GM23338 (cell line): ENCODE measurements around the gene MRPL20.
A peak's percentile ranks its signal among the peaks of the same experiment; 100 is the strongest.

ENCODE experiments used
- CREB1 ChIP-seq: fragments of 250-450 bp; sonication (Bioruptor Pico); IDR thresholded peaks from 2 replicates; pipeline ENCODE4 v1.5.0; 2020; ENCODE audit warnings: low read depth, mild to moderate bottlenecking, moderate library complexity
- EZH2 ChIP-seq: fragments of 200-600 bp; sonication (generic); IDR thresholded peaks from one replicate; pipeline ENCODE4 v1.8.0; 2017; ENCODE audit warnings: antibody characterized with exemption, mild to moderate bottlenecking, low read depth; ENCODE audit not compliant: unreplicated experiment
- EZH2phosphoT487 ChIP-seq: fragments of 200-600 bp; sonication (generic); IDR thresholded peaks from one replicate; pipeline ENCODE4 v1.8.1; 2018; ENCODE audit warnings: antibody characterized with exemption; ENCODE audit not compliant: unreplicated experiment
- NANOG ChIP-seq: IDR thresholded peaks from 2 replicates; pipeline ENCODE4 v1.6.1; 2016; ENCODE audit warnings: antibody characterized with exemption, borderline replicate concordance
- POLR2AphosphoS5 ChIP-seq: IDR thresholded peaks from 2 replicates; pipeline ENCODE4 v1.6.1; 2016; ENCODE audit warnings: antibody characterized with exemption, low read depth
- ZNF331 ChIP-seq: fragments of 250-450 bp; sonication (Bioruptor Pico); IDR thresholded peaks from 2 replicates; pipeline ENCODE4 v1.5.0; 2020; ENCODE audit warnings: low read depth, mild to moderate bottlenecking, moderate library complexity
- TF ChIP-seq, protein P1 (sequence below), 2 experiments: fragments of 200-600 bp in 1 of 2; sonication (generic) in 1 of 2; conservative IDR thresholded peaks; 2 replicates each; pipeline versions ENCODE4 v1.5.1 to v1.6.1; 2016 to 2017; ENCODE audit warnings: antibody characterized with exemption in 2 of 2, low read depth in 2 of 2, mild to moderate bottlenecking in 2 of 2, moderate library complexity in 1 of 2
- TF ChIP-seq, protein P2 (sequence below): fragments of 250-450 bp; sonication (Bioruptor Pico); IDR thresholded peaks from 2 replicates; pipeline ENCODE4 v1.5.0; 2020; ENCODE audit warnings: mild to moderate bottlenecking, moderate library complexity
- TF ChIP-seq, protein P3 (sequence below): IDR thresholded peaks from 2 replicates; pipeline ENCODE4 v1.6.1; 2016; ENCODE audit warnings: antibody characterized with exemption
- TF ChIP-seq, protein P4 (sequence below): IDR thresholded peaks from one replicate; pipeline ENCODE4 v1.6.1; 2018; ENCODE audit warnings: antibody characterized with exemption; ENCODE audit not compliant: unreplicated experiment

DNA sequence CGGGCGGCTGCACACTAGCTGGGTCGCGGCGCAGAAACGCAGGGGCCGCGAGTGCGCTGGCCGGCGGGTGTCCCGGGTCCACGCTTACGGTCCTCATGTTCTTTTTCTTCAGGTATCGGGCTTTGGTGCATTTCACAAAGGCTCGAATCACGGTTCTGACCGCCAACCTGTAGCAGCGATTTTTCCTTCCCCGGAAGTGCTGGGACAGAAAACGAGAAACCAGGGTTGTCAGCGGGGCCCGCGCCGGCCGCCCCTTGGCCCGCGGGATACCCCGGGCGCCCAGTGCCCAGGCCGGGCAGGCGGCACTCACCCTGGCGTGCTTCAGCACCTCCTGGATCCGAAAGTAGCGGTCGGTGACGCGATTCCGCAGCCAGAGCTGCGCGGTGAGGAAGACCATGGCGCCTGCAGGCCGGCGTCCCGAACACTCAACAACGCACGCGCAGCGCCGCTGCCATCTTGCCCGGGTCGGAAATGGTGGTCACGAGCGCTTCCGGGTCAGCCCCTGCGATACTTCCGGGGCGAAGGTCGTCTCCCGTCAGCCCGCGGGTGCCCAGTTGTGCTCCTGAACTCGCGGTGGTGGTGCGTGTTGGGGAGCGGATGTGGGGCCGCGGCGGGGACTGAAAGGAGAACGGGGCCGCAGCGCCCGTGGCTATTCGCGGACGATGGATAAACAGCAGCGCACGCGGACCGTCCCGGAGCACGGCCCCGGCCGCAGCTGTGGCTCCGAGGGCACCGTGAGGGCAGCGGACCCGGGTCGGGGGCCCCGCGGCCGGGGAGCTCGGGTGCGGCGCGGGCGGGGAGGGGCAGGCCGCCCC is at the start of gene MRPL20:
- TF ChIP-seq, protein P1, sequence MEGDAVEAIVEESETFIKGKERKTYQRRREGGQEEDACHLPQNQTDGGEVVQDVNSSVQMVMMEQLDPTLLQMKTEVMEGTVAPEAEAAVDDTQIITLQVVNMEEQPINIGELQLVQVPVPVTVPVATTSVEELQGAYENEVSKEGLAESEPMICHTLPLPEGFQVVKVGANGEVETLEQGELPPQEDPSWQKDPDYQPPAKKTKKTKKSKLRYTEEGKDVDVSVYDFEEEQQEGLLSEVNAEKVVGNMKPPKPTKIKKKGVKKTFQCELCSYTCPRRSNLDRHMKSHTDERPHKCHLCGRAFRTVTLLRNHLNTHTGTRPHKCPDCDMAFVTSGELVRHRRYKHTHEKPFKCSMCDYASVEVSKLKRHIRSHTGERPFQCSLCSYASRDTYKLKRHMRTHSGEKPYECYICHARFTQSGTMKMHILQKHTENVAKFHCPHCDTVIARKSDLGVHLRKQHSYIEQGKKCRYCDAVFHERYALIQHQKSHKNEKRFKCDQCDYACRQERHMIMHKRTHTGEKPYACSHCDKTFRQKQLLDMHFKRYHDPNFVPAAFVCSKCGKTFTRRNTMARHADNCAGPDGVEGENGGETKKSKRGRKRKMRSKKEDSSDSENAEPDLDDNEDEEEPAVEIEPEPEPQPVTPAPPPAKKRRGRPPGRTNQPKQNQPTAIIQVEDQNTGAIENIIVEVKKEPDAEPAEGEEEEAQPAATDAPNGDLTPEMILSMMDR (conservative IDR thresholded peaks at IDR 0.05; ENCODE audit: low read depth in 2 of 2), result no peak
- TF ChIP-seq POLR2AphosphoS5, result peak; percentile 98
- 0 out of 2 replicates have a peak, but pooled peaks have one; percentile 54 for TF ChIP-seq CREB1 (CRISPR knock-in tag)
- no peak for TF ChIP-seq ZNF331 (CRISPR knock-in tag)
- TF ChIP-seq, protein P2, sequence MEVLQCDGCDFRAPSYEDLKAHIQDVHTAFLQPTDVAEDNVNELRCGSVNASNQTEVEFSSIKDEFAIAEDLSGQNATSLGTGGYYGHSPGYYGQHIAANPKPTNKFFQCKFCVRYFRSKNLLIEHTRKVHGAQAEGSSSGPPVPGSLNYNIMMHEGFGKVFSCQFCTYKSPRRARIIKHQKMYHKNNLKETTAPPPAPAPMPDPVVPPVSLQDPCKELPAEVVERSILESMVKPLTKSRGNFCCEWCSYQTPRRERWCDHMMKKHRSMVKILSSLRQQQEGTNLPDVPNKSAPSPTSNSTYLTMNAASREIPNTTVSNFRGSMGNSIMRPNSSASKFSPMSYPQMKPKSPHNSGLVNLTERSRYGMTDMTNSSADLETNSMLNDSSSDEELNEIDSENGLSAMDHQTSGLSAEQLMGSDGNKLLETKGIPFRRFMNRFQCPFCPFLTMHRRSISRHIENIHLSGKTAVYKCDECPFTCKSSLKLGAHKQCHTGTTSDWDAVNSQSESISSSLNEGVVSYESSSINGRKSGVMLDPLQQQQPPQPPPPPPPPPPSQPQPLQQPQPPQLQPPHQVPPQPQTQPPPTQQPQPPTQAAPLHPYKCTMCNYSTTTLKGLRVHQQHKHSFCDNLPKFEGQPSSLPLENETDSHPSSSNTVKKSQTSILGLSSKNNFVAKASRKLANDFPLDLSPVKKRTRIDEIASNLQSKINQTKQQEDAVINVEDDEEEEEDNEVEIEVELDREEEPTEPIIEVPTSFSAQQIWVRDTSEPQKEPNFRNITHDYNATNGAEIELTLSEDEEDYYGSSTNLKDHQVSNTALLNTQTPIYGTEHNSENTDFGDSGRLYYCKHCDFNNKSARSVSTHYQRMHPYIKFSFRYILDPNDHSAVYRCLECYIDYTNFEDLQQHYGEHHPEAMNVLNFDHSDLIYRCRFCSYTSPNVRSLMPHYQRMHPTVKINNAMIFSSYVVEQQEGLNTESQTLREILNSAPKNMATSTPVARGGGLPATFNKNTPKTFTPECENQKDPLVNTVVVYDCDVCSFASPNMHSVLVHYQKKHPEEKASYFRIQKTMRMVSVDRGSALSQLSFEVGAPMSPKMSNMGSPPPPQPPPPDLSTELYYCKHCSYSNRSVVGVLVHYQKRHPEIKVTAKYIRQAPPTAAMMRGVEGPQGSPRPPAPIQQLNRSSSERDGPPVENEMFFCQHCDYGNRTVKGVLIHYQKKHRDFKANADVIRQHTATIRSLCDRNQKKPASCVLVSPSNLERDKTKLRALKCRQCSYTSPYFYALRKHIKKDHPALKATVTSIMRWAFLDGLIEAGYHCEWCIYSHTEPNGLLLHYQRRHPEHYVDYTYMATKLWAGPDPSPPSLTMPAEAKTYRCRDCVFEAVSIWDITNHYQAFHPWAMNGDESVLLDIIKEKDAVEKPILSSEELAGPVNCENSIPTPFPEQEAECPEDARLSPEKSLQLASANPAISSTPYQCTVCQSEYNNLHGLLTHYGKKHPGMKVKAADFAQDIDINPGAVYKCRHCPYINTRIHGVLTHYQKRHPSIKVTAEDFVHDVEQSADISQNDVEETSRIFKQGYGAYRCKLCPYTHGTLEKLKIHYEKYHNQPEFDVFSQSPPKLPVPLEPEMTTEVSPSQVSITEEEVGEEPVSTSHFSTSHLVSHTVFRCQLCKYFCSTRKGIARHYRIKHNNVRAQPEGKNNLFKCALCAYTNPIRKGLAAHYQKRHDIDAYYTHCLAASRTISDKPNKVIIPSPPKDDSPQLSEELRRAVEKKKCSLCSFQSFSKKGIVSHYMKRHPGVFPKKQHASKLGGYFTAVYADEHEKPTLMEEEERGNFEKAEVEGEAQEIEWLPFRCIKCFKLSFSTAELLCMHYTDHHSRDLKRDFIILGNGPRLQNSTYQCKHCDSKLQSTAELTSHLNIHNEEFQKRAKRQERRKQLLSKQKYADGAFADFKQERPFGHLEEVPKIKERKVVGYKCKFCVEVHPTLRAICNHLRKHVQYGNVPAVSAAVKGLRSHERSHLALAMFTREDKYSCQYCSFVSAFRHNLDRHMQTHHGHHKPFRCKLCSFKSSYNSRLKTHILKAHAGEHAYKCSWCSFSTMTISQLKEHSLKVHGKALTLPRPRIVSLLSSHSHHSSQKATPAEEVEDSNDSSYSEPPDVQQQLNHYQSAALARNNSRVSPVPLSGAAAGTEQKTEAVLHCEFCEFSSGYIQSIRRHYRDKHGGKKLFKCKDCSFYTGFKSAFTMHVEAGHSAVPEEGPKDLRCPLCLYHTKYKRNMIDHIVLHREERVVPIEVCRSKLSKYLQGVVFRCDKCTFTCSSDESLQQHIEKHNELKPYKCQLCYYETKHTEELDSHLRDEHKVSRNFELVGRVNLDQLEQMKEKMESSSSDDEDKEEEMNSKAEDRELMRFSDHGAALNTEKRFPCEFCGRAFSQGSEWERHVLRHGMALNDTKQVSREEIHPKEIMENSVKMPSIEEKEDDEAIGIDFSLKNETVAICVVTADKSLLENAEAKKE (CRISPR knock-in tag), result no peak
- TF ChIP-seq, protein P3, sequence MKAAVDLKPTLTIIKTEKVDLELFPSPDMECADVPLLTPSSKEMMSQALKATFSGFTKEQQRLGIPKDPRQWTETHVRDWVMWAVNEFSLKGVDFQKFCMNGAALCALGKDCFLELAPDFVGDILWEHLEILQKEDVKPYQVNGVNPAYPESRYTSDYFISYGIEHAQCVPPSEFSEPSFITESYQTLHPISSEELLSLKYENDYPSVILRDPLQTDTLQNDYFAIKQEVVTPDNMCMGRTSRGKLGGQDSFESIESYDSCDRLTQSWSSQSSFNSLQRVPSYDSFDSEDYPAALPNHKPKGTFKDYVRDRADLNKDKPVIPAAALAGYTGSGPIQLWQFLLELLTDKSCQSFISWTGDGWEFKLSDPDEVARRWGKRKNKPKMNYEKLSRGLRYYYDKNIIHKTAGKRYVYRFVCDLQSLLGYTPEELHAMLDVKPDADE, result peak; percentile 98
- TF ChIP-seq EZH2, result no peak
- no peak for TF ChIP-seq EZH2phosphoT487
- no peak for TF ChIP-seq NANOG
- TF ChIP-seq, protein P4, sequence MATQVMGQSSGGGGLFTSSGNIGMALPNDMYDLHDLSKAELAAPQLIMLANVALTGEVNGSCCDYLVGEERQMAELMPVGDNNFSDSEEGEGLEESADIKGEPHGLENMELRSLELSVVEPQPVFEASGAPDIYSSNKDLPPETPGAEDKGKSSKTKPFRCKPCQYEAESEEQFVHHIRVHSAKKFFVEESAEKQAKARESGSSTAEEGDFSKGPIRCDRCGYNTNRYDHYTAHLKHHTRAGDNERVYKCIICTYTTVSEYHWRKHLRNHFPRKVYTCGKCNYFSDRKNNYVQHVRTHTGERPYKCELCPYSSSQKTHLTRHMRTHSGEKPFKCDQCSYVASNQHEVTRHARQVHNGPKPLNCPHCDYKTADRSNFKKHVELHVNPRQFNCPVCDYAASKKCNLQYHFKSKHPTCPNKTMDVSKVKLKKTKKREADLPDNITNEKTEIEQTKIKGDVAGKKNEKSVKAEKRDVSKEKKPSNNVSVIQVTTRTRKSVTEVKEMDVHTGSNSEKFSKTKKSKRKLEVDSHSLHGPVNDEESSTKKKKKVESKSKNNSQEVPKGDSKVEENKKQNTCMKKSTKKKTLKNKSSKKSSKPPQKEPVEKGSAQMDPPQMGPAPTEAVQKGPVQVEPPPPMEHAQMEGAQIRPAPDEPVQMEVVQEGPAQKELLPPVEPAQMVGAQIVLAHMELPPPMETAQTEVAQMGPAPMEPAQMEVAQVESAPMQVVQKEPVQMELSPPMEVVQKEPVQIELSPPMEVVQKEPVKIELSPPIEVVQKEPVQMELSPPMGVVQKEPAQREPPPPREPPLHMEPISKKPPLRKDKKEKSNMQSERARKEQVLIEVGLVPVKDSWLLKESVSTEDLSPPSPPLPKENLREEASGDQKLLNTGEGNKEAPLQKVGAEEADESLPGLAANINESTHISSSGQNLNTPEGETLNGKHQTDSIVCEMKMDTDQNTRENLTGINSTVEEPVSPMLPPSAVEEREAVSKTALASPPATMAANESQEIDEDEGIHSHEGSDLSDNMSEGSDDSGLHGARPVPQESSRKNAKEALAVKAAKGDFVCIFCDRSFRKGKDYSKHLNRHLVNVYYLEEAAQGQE, result peak; percentile 28
